Measurements from ENCODE around the gene TEX14. TPM values are rescaled to one million over a fixed set of nuclear protein-coding genes. Genes with fewer than 3 reads are reported as not detected.
"Not testable (repeated sequence)": the region's sequence is repeated elsewhere in the genome, so short reads cannot be mapped to it uniquely, and the experiment has no call there.

TEX14 gene
- polyA plus RNA-seq, 1 of the 3 experiments (the other 2 are of a cell fraction) = 0.02 TPM

DNA sequence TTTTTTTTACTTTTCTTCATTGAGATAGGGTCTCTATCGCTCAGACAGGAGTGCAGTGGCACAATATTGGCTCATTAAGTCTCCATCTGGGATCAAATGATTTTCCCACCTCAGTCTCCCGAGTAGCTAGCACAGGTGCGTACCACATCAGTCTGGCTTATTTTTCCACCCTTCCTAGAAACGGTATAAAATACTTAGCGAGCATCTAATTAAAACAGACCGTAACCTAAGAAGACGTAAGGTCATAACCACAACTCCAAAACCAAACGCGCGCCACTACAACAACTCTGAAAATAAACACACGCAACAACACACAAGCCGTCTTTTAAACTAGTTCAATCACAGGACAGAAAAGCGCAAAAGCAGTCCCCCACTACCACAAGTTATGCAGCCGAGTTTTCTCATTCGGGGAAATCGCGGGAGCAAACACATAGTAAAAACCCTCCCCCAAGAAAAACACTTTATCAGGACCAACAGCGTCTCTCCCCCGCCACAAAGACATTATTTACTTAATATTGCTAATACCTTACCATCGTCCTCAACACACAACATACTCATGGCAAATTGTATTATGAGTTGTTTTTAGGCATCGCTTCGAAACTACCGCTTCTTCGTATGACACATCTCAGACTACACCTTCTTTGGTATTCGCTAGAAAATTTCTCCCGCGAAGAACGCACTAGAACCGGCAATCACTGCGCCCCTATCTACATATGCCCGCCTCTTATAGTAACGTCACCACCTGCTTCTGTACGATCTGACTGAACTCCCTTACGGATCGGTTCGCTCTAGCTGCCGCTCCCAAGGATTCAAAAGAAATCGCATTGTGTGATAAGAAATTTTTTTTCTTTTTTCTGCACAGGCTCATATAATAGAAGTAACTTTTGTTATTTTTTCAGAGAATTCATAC lies 32.8 kb downstream of the TEX14 start (continued):
- peak; percentile 100 for TF ChIP-seq POLR2AphosphoS5 (IDR thresholded peaks at IDR 0.05; ENCODE audit: low read depth, low read length)
- no peak; the same call in 1 of the 2 replicates for TF ChIP-seq SMC3 (IDR thresholded peaks at IDR 0.05; ENCODE audit: low read depth, low read length)
- TF ChIP-seq TEAD4 (IDR thresholded peaks at IDR 0.05; ENCODE audit: borderline replicate concordance, insufficient read depth) = peak; percentile 89
- TF ChIP-seq, protein P1, sequence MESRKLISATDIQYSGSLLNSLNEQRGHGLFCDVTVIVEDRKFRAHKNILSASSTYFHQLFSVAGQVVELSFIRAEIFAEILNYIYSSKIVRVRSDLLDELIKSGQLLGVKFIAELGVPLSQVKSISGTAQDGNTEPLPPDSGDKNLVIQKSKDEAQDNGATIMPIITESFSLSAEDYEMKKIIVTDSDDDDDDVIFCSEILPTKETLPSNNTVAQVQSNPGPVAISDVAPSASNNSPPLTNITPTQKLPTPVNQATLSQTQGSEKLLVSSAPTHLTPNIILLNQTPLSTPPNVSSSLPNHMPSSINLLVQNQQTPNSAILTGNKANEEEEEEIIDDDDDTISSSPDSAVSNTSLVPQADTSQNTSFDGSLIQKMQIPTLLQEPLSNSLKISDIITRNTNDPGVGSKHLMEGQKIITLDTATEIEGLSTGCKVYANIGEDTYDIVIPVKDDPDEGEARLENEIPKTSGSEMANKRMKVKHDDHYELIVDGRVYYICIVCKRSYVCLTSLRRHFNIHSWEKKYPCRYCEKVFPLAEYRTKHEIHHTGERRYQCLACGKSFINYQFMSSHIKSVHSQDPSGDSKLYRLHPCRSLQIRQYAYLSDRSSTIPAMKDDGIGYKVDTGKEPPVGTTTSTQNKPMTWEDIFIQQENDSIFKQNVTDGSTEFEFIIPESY (IDR thresholded peaks at IDR 0.05; ENCODE audit: borderline replicate concordance, low read depth) = peak; percentile 95
- peak; percentile 100 for TF ChIP-seq SIN3A (IDR thresholded peaks at IDR 0.05; ENCODE audit: borderline replicate concordance, low read depth, low read length)
- TF ChIP-seq, protein P2, sequence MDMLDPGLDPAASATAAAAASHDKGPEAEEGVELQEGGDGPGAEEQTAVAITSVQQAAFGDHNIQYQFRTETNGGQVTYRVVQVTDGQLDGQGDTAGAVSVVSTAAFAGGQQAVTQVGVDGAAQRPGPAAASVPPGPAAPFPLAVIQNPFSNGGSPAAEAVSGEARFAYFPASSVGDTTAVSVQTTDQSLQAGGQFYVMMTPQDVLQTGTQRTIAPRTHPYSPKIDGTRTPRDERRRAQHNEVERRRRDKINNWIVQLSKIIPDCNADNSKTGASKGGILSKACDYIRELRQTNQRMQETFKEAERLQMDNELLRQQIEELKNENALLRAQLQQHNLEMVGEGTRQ (IDR thresholded peaks at IDR 0.05; ENCODE audit: borderline replicate concordance, low read depth, low read length) = no peak
- no peak for TF ChIP-seq EZH2phosphoT487 (IDR thresholded peaks at IDR 0.05; ENCODE audit: borderline replicate concordance, low read depth)
- TF ChIP-seq NFIC (IDR thresholded peaks at IDR 0.05; ENCODE audit: borderline replicate concordance) = peak; percentile 60; the same call in 1 of the 2 replicates
- TF ChIP-seq MXI1 (IDR thresholded peaks at IDR 0.05; ENCODE audit: low read depth, low read length) = peak; percentile 79; the same call in 1 of the 2 replicates
- 0 out of 2 replicates have a peak, but pooled peaks have one; percentile 28 for TF ChIP-seq RAD21 (IDR thresholded peaks at IDR 0.05; ENCODE audit: low read length)
- TF ChIP-seq EP300 (IDR thresholded peaks at IDR 0.05; ENCODE audit: borderline replicate concordance in 1 of 2, low read depth in 1 of 2, low read length in 1 of 2) = peak; percentile 75 to 86
- TF ChIP-seq RXRA (IDR thresholded peaks at IDR 0.05; ENCODE audit: borderline replicate concordance, low read depth) = peak; percentile 85
- TF ChIP-seq, protein P3, sequence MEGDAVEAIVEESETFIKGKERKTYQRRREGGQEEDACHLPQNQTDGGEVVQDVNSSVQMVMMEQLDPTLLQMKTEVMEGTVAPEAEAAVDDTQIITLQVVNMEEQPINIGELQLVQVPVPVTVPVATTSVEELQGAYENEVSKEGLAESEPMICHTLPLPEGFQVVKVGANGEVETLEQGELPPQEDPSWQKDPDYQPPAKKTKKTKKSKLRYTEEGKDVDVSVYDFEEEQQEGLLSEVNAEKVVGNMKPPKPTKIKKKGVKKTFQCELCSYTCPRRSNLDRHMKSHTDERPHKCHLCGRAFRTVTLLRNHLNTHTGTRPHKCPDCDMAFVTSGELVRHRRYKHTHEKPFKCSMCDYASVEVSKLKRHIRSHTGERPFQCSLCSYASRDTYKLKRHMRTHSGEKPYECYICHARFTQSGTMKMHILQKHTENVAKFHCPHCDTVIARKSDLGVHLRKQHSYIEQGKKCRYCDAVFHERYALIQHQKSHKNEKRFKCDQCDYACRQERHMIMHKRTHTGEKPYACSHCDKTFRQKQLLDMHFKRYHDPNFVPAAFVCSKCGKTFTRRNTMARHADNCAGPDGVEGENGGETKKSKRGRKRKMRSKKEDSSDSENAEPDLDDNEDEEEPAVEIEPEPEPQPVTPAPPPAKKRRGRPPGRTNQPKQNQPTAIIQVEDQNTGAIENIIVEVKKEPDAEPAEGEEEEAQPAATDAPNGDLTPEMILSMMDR (IDR thresholded peaks at IDR 0.05) = no peak
- TF ChIP-seq, protein P4, sequence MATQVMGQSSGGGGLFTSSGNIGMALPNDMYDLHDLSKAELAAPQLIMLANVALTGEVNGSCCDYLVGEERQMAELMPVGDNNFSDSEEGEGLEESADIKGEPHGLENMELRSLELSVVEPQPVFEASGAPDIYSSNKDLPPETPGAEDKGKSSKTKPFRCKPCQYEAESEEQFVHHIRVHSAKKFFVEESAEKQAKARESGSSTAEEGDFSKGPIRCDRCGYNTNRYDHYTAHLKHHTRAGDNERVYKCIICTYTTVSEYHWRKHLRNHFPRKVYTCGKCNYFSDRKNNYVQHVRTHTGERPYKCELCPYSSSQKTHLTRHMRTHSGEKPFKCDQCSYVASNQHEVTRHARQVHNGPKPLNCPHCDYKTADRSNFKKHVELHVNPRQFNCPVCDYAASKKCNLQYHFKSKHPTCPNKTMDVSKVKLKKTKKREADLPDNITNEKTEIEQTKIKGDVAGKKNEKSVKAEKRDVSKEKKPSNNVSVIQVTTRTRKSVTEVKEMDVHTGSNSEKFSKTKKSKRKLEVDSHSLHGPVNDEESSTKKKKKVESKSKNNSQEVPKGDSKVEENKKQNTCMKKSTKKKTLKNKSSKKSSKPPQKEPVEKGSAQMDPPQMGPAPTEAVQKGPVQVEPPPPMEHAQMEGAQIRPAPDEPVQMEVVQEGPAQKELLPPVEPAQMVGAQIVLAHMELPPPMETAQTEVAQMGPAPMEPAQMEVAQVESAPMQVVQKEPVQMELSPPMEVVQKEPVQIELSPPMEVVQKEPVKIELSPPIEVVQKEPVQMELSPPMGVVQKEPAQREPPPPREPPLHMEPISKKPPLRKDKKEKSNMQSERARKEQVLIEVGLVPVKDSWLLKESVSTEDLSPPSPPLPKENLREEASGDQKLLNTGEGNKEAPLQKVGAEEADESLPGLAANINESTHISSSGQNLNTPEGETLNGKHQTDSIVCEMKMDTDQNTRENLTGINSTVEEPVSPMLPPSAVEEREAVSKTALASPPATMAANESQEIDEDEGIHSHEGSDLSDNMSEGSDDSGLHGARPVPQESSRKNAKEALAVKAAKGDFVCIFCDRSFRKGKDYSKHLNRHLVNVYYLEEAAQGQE (IDR thresholded peaks at IDR 0.05; ENCODE audit: low read depth, low read length) = peak; percentile 88
- TF ChIP-seq JUND (IDR thresholded peaks at IDR 0.05) = peak; percentile 88
- peak; percentile 46; the same call in 1 of the 2 replicates for TF ChIP-seq YY1 (IDR thresholded peaks at IDR 0.05; ENCODE audit: low read depth)
- peak; percentile 88; the same call in 1 of the 2 replicates for TF ChIP-seq MEF2A (IDR thresholded peaks at IDR 0.05; ENCODE audit: borderline replicate concordance, low read depth)
- TF ChIP-seq TAF1 (IDR thresholded peaks at IDR 0.05; ENCODE audit: borderline replicate concordance, low read depth, low read length) = peak; percentile 91
- TF ChIP-seq ELF1 (IDR thresholded peaks at IDR 0.05) = peak; percentile 67

DNA sequence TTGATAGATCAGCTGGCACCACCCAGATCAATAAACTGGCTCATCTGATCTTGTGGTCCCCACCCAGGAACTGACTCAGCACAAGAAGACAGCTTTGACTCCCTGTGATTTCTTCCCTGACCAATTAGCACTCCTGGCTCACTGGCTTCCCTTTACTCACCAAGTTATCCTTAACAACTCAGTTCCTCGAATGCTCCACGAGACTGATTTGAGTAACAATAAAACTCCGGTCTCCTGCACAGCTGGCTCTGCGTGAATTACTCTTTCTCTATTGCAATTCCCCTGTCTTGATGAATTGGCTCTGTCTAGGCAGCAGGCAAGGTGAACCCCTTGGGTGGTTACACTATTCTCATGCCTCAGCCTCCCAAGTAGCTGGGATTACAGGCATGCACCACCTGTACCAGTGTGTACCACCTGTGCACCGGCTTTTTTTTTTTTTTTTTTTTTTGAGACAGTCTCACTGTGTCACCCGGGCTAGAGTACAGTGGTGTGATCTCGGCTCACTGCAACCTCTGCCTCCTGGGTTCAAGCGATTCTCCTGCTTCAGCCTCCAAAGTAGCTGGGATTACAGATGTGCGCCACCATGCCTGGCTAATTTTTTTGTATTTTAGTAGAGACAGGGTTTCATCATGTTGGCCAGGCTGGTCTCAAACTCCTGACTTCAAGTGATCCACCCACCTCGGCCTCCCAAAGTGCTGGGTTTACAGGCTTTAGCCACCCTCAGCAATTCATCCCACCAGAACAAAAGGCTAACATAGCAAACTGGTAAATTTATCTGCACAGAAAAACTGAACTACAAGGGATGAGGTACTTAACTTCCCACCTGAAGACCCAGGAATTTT lies 33.7 kb downstream of the TEX14 start:
- not testable (repeated sequence) for H3K79me2 ChIP-seq (ENCODE audit: insufficient read depth); H3K4me1 ChIP-seq (ENCODE audit: control insufficient read depth in 1 of 2, insufficient read depth in 2 of 2, low read depth in 1 of 2, low read length in 1 of 2); H3K27me3 ChIP-seq (ENCODE audit: insufficient read depth); H3K36me3 ChIP-seq (replicated peaks in 1 of 2; ENCODE audit: control insufficient read depth in 1 of 2, insufficient read depth in 2 of 2, low read length in 1 of 2); H2AFZ ChIP-seq (ENCODE audit: low read depth); H3K9ac ChIP-seq; H3K9me3 ChIP-seq; H3K9me2 ChIP-seq; H4K20me1 ChIP-seq (ENCODE audit: insufficient read depth)
- POLR2A ChIA-PET = interaction anchor here (0.5 to 6.8 kb wide), 10 partner anchors 15 to 346 kb away, joined by 3 to 64 read pairs (median 3); no protein-coding TSS in a partner anchor
- Histone ChIP-seq H3F3A (replicated peaks; ENCODE audit: insufficient read depth) (peaks cover 18% of the 10 kb centered on the region), H3K27ac (ENCODE audit: low read depth in 2 of 2, low read length in 1 of 2) (peak overlapping the region; percentile 76 to 97; a peak in 3 of 4 replicates), H3K4me2 (peak overlapping the region; percentile 80), H3K4me3 (ENCODE audit: low read depth in 2 of 2, low read length in 1 of 2) (peak overlapping the region in 1 of 2 experiments; percentile 59; a peak in 1 of 4 replicates)
- CTCF ChIA-PET = interaction anchor here (0.9 to 2.8 kb wide), 4 partner anchors 18 to 139 kb away, joined by 3 to 9 read pairs (median 4); no protein-coding TSS in a partner anchor
- WGBS (ENCODE audit: low lambda C conversion rate) = 74% methylated on average over 10 of the region's 10 CpGs
- peak; percentile 32 for DNase-seq

Measured in SK-N-SH (cell line).